Astrocyte of the cerebellum (primary cell): ENCODE data around the gene DRAP1.
"Not testable (repeated sequence)": the region's sequence is repeated elsewhere in the genome, so short reads cannot be mapped to it uniquely, and the experiment has no call there.

Experiments
- DNase-seq: peaks from one replicate; pipeline ENCODE4 v3.0.0-alpha.2; 2011; ENCODE audit warnings: low read depth
- H3K4me3 ChIP-seq: 2 replicates; pipeline ENCODE4 v1.5.1; 2011; ENCODE audit warnings: mild to moderate bottlenecking, low read depth, low read length, moderate library complexity
- CTCF ChIP-seq: IDR thresholded peaks from 2 replicates; pipeline ENCODE4 v1.5.1; 2012; ENCODE audit warnings: low read length, low read depth, moderate library complexity, mild to moderate bottlenecking; ENCODE audit errors: missing control alignments
- in situ Hi-C: cut with HindIII; loops from 2 replicates; pipeline ENCODE4 v1.10.0; 2017; ENCODE audit warnings: low sequenced_read_pairs

DRAP1 gene

GRCh38 chr11:65947603-65948125 is 28.4 kb downstream of the DRAP1 start:
- no peak overlapping the region for H3K4me3 ChIP-seq
- in situ Hi-C loops, result no loop called here
- no peak for TF ChIP-seq CTCF
- DNase-seq, result no peak

- in situ Hi-C loops, H3K4me3 ChIP-seq, DNase-seq: not testable (repeated sequence)
Measured at GRCh38 chr11:65950711-65951110, 31.5 kb downstream of the DRAP1 start.

- H3K4me3 ChIP-seq, in situ Hi-C loops, DNase-seq: not testable (repeated sequence)
Measured at GRCh38 chr11:65951641-65952040, 32.4 kb downstream of the DRAP1 start.

GRCh38 chr11:65952052-65952521 is 32.9 kb downstream of the DRAP1 start:
- in situ Hi-C loops, result no loop called here
- TF ChIP-seq CTCF, result no peak
- DNase-seq, result no peak
- no peak overlapping the region for H3K4me3 ChIP-seq

- TF ChIP-seq CTCF, result no peak
- in situ Hi-C loops, result no loop called here
- H3K4me3 ChIP-seq, result no peak overlapping the region
- no peak for DNase-seq
Measured at GRCh38 chr11:65953471-65953870, 34.2 kb downstream of the DRAP1 start.

GRCh38 chr11:65954771-65955170 is 35.5 kb downstream of the DRAP1 start:
- in situ Hi-C loops, result no loop called here
- H3K4me3 ChIP-seq, result no peak overlapping the region
- DNase-seq, result no peak
- no peak for TF ChIP-seq CTCF

GRCh38 chr11:65958291-65958690 is 39.1 kb downstream of the DRAP1 start:
- H3K4me3 ChIP-seq, result no peak overlapping the region
- in situ Hi-C loops, result no loop called here
- DNase-seq, result no peak
- no peak for TF ChIP-seq CTCF
